Naive thymus-derived CD4-positive, alpha-beta T cell (primary cell): ENCODE data around the gene EPB41L4A. TPM values are rescaled to one million over a fixed set of nuclear protein-coding genes. Genes with fewer than 3 reads are reported as not detected.

ENCODE experiments used
- ATAC-seq: fragments of 150-1000 bp; cut with Tn5 transposase; 2 replicates; pipeline ENCODE4 v1.10.0; 2021; ENCODE audit warnings: mild to moderate bottlenecking, moderate library complexity
- CTCF ChIA-PET: fragments of 350-600 bp; sonication (Branson Sonifier 250); formaldehyde crosslinking; loops from one replicate; lab custom pipeline; 2021; ENCODE audit warnings: antibody characterized with exemption; lab: Charles Lee
- POLR2A ChIA-PET: fragments of 350-600 bp; sonication (Branson Sonifier 250); formaldehyde crosslinking; loops from one replicate; lab custom pipeline; 2021; ENCODE audit warnings: antibody characterized with exemption, inconsistent platforms; lab: Charles Lee
- DNase-seq, 9 donors: peaks; one replicate each; pipeline versions ENCODE4 v3.0.0 to v3.0.0-alpha.2; 2020 to 2022; ENCODE audit warnings: mixed read lengths in 1 of 9
- H3K27ac ChIP-seq: one replicate; pipeline ENCODE4 v1.7.0; 2013; ENCODE audit warnings: mild to moderate bottlenecking, low read depth, low read length, moderate library complexity
- H3K27me3 ChIP-seq, 2 donors: one replicate each; pipeline ENCODE4 v1.7.0; 2013; ENCODE audit warnings: low read length in 2 of 2, mild to moderate bottlenecking in 2 of 2, moderate library complexity in 2 of 2; ENCODE audit not compliant: control insufficient read depth in 2 of 2, insufficient read depth in 2 of 2
- H3K36me3 ChIP-seq, 3 experiments: 1 replicate in 2 of 3; 2 replicates in 1 of 3; pipeline ENCODE4 v1.7.0; 2013; ENCODE audit warnings: low read length in 3 of 3, mild to moderate bottlenecking in 3 of 3, moderate library complexity in 1 of 3; ENCODE audit not compliant: insufficient read depth in 3 of 3, control insufficient read depth in 2 of 3
- H3K4me1 ChIP-seq, 2 donors: one replicate each; pipeline ENCODE4 v1.7.0; 2013; ENCODE audit warnings: low read length in 2 of 2, mild to moderate bottlenecking in 2 of 2, moderate library complexity in 1 of 2; ENCODE audit not compliant: control insufficient read depth in 2 of 2, insufficient read depth in 2 of 2
- H3K4me3 ChIP-seq: 2 replicates; pipeline ENCODE4 v1.7.0; 2013; ENCODE audit warnings: mild to moderate bottlenecking, low read length
- H3K9me3 ChIP-seq, 3 experiments: 1 replicate in 2 of 3; 2 replicates in 1 of 3; pipeline ENCODE4 v1.7.0; 2013; ENCODE audit warnings: low read length in 3 of 3; ENCODE audit not compliant: control insufficient read depth in 2 of 3
- H3K27ac Mint-ChIP-seq, 9 donors: one replicate each; pipeline ENCODE4 v1.8.0; 2020 to 2022; ENCODE audit warnings: mixed read lengths in 9 of 9, mild to moderate bottlenecking in 8 of 9, moderate library complexity in 5 of 9, inconsistent platforms in 2 of 9
- H3K27me3 Mint-ChIP-seq, 5 donors: one replicate each; pipeline ENCODE4 v1.8.0; 2021 to 2022; ENCODE audit warnings: mixed read lengths in 5 of 5, mild to moderate bottlenecking in 1 of 5
- H3K36me3 Mint-ChIP-seq, 5 donors: one replicate each; pipeline ENCODE4 v1.8.0; 2020 to 2022; ENCODE audit warnings: mixed read lengths in 5 of 5, mild to moderate bottlenecking in 3 of 5, inconsistent platforms in 1 of 5
- H3K4me1 Mint-ChIP-seq, 7 donors: one replicate each; pipeline ENCODE4 v1.8.0; 2020 to 2022; ENCODE audit warnings: mixed read lengths in 7 of 7, mild to moderate bottlenecking in 3 of 7, inconsistent platforms in 1 of 7
- H3K4me3 Mint-ChIP-seq, 10 donors: one replicate each; pipeline ENCODE4 v1.8.0; 2020 to 2022; ENCODE audit warnings: mild to moderate bottlenecking in 10 of 10, mixed read lengths in 10 of 10, moderate library complexity in 6 of 10, inconsistent platforms in 2 of 10
- H3K9me3 Mint-ChIP-seq, 11 donors: one replicate each; pipeline ENCODE4 v1.8.0; 2020 to 2022; ENCODE audit warnings: mixed read lengths in 11 of 11, mild to moderate bottlenecking in 4 of 11, inconsistent platforms in 1 of 11, moderate library complexity in 1 of 11
- intact Hi-C, 2 donors: fragments of 100-400 bp; cut with micrococcal nuclease; formaldehyde crosslinking; loops; one replicate each; pipeline ENCODE4 v1.15.1; 2023
- polyA plus RNA-seq, 2 donors: library from polyadenylated mRNA; unstranded; fragments of 300-500 nt; fragmentation: Illumina TruSeq; gene quantifications; one replicate each; pipeline ENCODE4 v1.2.3, GENCODE V29; 2021
- total RNA-seq, 6 experiments: library from RNA in 5 of 6; stranded (reverse) in 5 of 6; gene quantifications; 1 replicate in 5 of 6; 2 replicates in 1 of 6; pipeline ENCODE4 v1.2.3 and lab custom pipeline; 2021 to 2026

Gene EPB41L4A
- total and polyA plus RNA-seq, 7 experiments from 2014 or later, result 0.17 to 1.7 (median 0.96) TPM; not detected in 1

DNA sequence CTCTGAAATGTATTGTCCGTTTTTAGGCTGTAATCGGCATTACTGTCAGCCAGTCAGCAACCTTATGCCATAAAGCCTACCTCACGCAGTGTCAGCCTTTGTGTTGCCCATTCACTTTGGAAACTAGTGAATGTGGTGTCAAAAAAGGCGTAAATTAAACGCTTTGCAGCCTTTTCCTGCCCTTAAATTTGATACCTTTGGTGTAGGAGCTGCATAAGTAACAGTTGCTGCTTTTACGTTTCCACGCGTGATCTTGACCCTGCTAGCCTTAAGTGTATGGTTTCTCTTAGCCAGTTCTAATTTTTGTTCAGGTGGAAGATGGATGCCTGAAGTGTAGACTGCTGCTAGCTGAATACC, 257.7 kb downstream of the EPB41L4A start:
- Mint-ChIP-seq H3K27me3 (no peaks in the 10 kb centered on the region), H3K4me3 (peak overlapping the region; percentile 81 to 96 (median 94))
- intact Hi-C loops, result loop anchor here (2.0 to 10.0 kb wide), 8 partner anchors 609 to 1409 kb away; partner anchors contain the start of genes REEP5 (in 2 of the 2) and YTHDC2 (in 2 of the 2)

DNA sequence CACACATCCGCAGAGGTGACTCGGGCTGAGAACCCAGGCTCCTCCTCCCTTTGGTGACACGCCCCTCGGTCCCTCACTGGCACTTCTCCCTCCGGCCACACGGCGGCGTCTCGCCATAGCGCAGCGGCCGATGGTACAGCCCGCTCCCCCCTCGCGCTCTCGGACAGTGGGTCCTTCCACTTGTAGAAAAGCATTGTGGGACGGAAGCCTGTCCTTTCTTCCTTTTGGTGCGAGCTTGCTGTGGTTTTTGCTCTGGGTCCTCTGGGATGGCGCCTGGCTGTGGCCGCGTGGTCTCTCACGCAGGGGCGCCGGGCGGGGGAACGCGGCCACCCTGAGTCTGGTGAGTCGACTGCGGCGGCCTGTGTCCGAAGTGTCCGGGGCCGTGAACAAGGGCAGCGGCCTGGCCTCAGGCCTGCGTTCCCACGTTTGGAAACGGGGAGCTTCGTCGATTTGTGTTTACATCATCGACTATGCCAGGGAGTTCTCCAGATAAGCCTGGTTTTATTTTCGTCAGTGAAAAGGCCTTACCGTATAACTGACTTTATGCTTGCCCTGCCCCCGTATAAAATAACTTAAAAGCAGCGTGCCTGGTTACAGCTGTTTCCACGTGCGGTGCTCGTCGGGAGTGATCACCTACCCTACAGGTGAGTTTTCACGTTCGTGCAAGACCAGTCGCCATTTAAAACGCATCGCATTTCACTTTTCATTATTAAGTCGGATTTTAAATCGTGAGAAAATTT, 258.3 kb downstream of the EPB41L4A start:
- ATAC-seq, result peak; percentile 100
- ChIA-PET POLR2A (interaction anchor here (0.6 to 1.4 kb wide), 6 partner anchors 9 to 816 kb away, joined by 3 to 5 read pairs (median 4); partner anchors contain the start of gene DCP2), CTCF (interaction anchor here (0.6 to 3.1 kb wide), 3 partner anchors 14 to 1445 kb away, joined by 3 to 18 read pairs (median 4); no protein-coding TSS in a partner anchor)
- DNase-seq, result peak; percentile 85 to 96 (median 91)
- H3K36me3 Mint-ChIP-seq, result peaks cover 10 to 20% (median 10%) of the 10 kb centered on the region in 5 donors
- H3K4me1 Mint-ChIP-seq, result peaks cover 18 to 41% (median 31%) of the 10 kb centered on the region in 7 donors
- H3K9me3 Mint-ChIP-seq, result peaks cover 0 to 2% (median 0%) of the 10 kb centered on the region in 11 donors
- H3K27ac Mint-ChIP-seq, result peak overlapping the region; percentile 60 to 95 (median 89)
- H3K4me1 ChIP-seq, result peaks cover 10 to 16% of the 10 kb centered on the region in 2 donors
- intact Hi-C loops, result loop anchor here (1.0 to 10.0 kb wide), 20 partner anchors 25 to 1435 kb away; partner anchors contain the start of genes NREP (in 2 of the 2), REEP5 (in 2 of the 2), STARD4 (in 2 of the 2) and TMEM232 (in 2 of the 2)
- H3K27me3 ChIP-seq, result no peaks in the 10 kb centered on the region
- H3K27ac ChIP-seq, result peak overlapping the region; percentile 80
- peak overlapping the region; percentile 81 to 96 (median 94) for H3K4me3 Mint-ChIP-seq
- H3K4me3 ChIP-seq, result peak overlapping the region; percentile 73
- no peaks in the 10 kb centered on the region for H3K9me3 ChIP-seq
- H3K36me3 ChIP-seq, result peaks cover 8 to 34% (median 19%) of the 10 kb centered on the region in 3 experiments
- H3K27me3 Mint-ChIP-seq, result no peaks in the 10 kb centered on the region

More for the DNA sequence above, 257.7 kb downstream of the EPB41L4A start:
- Mint-ChIP-seq H3K27ac (peak overlapping the region; percentile 60 to 95 (median 89)), H3K36me3 (peaks cover 11 to 20% (median 13%) of the 10 kb centered on the region in 5 donors), H3K4me1 (peaks cover 18 to 41% (median 31%) of the 10 kb centered on the region in 7 donors), H3K9me3 (peaks cover 0 to 2% (median 0%) of the 10 kb centered on the region in 11 donors)
- DNase-seq (no peak), ATAC-seq (no peak)
- peaks cover 10 to 16% of the 10 kb centered on the region in 2 donors for H3K4me1 ChIP-seq
- no peaks in the 10 kb centered on the region for H3K27me3 ChIP-seq
- ChIA-PET POLR2A (interaction anchor here (0.6 to 1.4 kb wide), 4 partner anchors 9 to 815 kb away, joined by 3 to 5 read pairs (median 4); partner anchors contain the start of gene DCP2), CTCF (interaction anchor here (0.6 to 3.1 kb wide), 2 partner anchors 14 to 628 kb away, joined by 4 to 18 read pairs; no protein-coding TSS in a partner anchor)
- peak overlapping the region; percentile 73 for H3K4me3 ChIP-seq
- H3K27ac ChIP-seq, result peak overlapping the region; percentile 80
- peaks cover 8 to 40% (median 19%) of the 10 kb centered on the region in 3 experiments for H3K36me3 ChIP-seq
- H3K9me3 ChIP-seq, result no peaks in the 10 kb centered on the region

DNA sequence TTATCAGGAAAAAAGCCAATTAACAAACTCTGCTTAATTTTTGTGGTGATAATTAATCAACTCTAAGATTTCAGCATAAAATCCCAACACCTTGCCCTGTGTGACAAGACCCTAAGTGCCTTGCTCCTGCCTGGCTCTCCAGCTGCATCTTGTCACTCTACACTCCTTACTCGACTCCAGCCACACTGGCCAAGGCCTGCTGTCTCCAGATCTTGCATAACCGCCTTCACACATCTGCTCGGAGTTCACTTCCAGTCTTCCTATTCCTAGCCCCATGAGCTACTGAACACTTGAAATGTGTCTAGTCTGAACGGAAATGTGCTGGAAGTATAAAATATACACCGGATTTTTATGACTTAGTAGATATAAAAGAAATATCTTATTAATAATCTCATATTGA, 259.6 kb downstream of the EPB41L4A start:
- peak overlapping the region in 1 of 10 donors; percentile 19 for H3K4me3 Mint-ChIP-seq
- no peak overlapping the region for H3K27ac Mint-ChIP-seq
- H3K9me3 Mint-ChIP-seq, result peaks cover 0 to 2% (median 0%) of the 10 kb centered on the region in 11 donors
- ChIA-PET CTCF (no interaction called here), POLR2A (no interaction called here)
- Histone ChIP-seq H3K27ac (no peak overlapping the region), H3K4me1 (peaks cover 10 to 16% of the 10 kb centered on the region in 2 donors), H3K27me3 (no peaks in the 10 kb centered on the region), H3K36me3 (peaks cover 8 to 24% (median 12%) of the 10 kb centered on the region in 3 experiments), H3K9me3 (no peaks in the 10 kb centered on the region), H3K4me3 (no peak overlapping the region)
- intact Hi-C loops, result no loop called here
- H3K4me1 Mint-ChIP-seq, result peaks cover 18 to 37% (median 31%) of the 10 kb centered on the region in 7 donors
- ATAC-seq, result no peak
- no peaks in the 10 kb centered on the region for H3K27me3 Mint-ChIP-seq
- H3K36me3 Mint-ChIP-seq, result peaks cover 10 to 16% (median 10%) of the 10 kb centered on the region in 5 donors
- no peak for DNase-seq

DNA sequence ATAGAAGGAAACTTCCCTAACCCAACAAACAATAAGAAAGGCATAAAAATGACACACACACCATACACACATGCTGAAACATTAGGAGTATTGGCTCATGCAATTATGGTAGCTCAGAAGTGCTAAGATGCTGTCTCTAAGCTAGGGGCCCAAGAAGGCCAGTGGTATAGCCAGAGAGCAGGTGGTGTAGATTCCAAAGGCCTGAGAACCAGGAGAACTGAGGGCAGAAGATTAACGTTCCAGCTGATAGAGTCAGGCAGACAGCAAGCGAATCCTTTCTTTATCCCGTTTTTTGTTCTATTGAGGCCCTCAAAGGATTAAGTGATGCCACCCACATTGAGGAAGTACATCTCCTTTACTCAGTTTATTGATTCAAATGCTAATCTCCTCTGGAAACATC, 262.9 kb downstream of the EPB41L4A start:
- peaks cover 0 to 2% (median 0%) of the 10 kb centered on the region in 5 donors for H3K27me3 Mint-ChIP-seq
- DNase-seq (no peak), ATAC-seq (no peak)
- ChIA-PET CTCF (no interaction called here), POLR2A (interaction anchor here (0.7 kb wide), 1 partner anchor 1520 kb away, joined by 3 read pairs; no protein-coding TSS in a partner anchor)
- H3K27ac Mint-ChIP-seq, result no peak overlapping the region
- H3K36me3 Mint-ChIP-seq, result no peaks in the 10 kb centered on the region
- H3K4me3 Mint-ChIP-seq, result no peak overlapping the region
- intact Hi-C loops, result no loop called here
- Histone ChIP-seq H3K27ac (no peak overlapping the region), H3K9me3 (no peaks in the 10 kb centered on the region), H3K36me3 (no peaks in the 10 kb centered on the region), H3K4me1 (no peaks in the 10 kb centered on the region), H3K27me3 (no peaks in the 10 kb centered on the region), H3K4me3 (no peak overlapping the region)
- H3K9me3 Mint-ChIP-seq, result peaks cover 0 to 2% (median 0%) of the 10 kb centered on the region in 11 donors
- peaks cover 6 to 10% (median 7%) of the 10 kb centered on the region in 7 donors for H3K4me1 Mint-ChIP-seq

DNA sequence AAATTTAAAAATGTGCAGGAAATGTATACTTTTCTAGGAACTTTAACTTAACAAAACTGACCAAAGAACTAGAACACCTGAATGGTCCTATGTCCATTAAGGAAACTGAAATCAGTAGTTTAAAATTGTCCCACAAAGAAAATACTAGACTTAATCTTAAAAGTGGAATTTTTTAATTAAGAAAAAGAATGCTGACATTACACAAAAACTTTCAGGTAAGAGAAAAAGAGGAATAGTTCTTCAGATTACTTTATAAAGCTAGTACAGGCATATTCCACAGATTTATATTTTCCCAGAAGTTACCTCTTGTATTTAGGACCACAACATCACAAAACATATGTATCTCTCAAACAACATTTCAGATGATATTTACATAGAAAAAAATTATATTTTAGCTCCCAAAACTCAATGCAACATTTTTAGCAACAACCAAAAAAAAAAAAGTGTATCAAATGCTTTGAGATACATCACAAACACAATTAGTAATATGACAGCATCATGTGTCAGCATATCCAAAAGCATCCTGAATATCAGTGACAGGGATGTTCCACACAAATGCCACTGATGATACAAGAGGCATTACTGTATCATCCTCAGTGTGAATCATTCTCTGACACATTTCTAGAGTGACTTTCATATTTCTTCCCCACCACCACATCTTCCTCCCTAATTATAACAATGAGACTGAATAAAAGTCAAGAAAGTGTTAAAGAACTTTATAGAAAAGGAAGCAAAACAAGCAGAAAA, 264.0 kb downstream of the EPB41L4A start:
- Mint-ChIP-seq H3K9me3 (no peaks in the 10 kb centered on the region), H3K27ac (no peak overlapping the region), H3K4me1 (peaks cover under 1 to 3% (median under 1%) of the 10 kb centered on the region in 7 donors), H3K36me3 (no peaks in the 10 kb centered on the region), H3K27me3 (peaks cover 0 to 8% (median under 1%) of the 10 kb centered on the region in 5 donors), H3K4me3 (no peak overlapping the region)
- H3K4me3 ChIP-seq, result no peak overlapping the region
- no peak overlapping the region for H3K27ac ChIP-seq
- H3K36me3 ChIP-seq, result no peaks in the 10 kb centered on the region
- H3K9me3 ChIP-seq, result no peaks in the 10 kb centered on the region
- intact Hi-C loops, result no loop called here
- no peaks in the 10 kb centered on the region for H3K4me1 ChIP-seq
- DNase-seq, result no peak
- no peaks in the 10 kb centered on the region for H3K27me3 ChIP-seq
- ChIA-PET POLR2A (no interaction called here), CTCF (no interaction called here)
- peak; percentile 50 for ATAC-seq

DNA sequence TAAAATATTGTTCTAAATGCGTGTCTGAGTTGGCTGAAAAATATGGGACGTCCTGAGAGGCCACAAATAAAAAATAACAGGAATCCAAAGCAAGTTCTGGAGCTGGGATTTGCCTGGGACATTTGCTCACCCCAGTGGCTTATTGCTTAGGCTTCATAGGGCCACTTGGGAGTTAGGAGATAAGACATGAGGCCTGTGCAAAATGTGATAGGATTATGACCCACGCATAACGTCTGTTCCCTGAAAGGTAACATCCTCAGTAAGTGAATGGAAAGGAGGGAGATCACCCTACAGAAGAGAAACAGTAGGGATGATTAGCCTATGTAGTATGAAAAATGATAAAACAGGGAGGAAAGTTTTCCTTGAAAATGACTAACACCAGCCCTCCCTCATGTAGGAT, 269.4 kb downstream of the EPB41L4A start:
- DNase-seq (no peak), ATAC-seq (no peak)
- Mint-ChIP-seq H3K9me3 (no peaks in the 10 kb centered on the region), H3K27me3 (peaks cover 0 to 13% (median 5%) of the 10 kb centered on the region in 5 donors), H3K4me3 (no peak overlapping the region), H3K27ac (no peak overlapping the region), H3K36me3 (no peaks in the 10 kb centered on the region), H3K4me1 (no peaks in the 10 kb centered on the region)
- Histone ChIP-seq H3K27ac (no peak overlapping the region), H3K4me3 (no peak overlapping the region), H3K9me3 (no peaks in the 10 kb centered on the region), H3K27me3 (no peaks in the 10 kb centered on the region), H3K36me3 (no peaks in the 10 kb centered on the region), H3K4me1 (no peaks in the 10 kb centered on the region)
- intact Hi-C loops, result loop anchor here in 1 of 2 donors (5.0 to 10.0 kb wide), 2 partner anchors 392 to 1705 kb away; partner anchors contain the start of gene NREP
- ChIA-PET CTCF (no interaction called here), POLR2A (no interaction called here)
